T1000 (cell line): ENCODE measurements around the gene RAB11B.
"Not testable (repeated sequence)": the region's sequence is repeated elsewhere in the genome, so short reads cannot be mapped to it uniquely, and the experiment has no call there.

Source experiments
- DNase-seq: peaks from one replicate; lab custom pipeline; 2025; ENCODE audit warnings: mixed read lengths; lab: John Stamatoyannopoulos, UW

Gene RAB11B

DNA sequence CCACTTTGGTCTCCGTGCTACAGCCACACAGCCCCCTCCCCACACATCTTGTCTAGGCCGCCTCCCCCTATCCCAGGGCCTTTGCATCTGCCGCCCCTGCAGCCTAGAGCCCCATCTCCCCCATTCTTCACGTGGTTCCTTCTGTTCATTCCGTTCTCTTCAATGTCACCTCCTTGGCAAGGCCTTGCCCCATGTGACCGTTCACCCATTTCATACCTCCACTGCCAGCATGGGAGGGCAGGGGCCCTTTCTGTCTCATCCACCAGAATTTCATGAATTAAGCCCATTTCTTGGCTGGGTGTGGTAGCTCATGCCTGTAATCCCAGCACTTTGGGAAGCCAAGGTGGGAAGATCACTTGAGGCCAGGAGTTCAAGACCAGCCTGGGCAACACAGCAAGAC, 38.9 kb downstream of the RAB11B start:
- DNase-seq: no peak

- no peak for DNase-seq
These were observed 39.7 kb downstream of the RAB11B start for GRCh38 chr19:8429826-8430225.

GRCh38 chr19:8430650-8431049, 40.5 kb downstream of the RAB11B start:
- no peak for DNase-seq

DNA sequence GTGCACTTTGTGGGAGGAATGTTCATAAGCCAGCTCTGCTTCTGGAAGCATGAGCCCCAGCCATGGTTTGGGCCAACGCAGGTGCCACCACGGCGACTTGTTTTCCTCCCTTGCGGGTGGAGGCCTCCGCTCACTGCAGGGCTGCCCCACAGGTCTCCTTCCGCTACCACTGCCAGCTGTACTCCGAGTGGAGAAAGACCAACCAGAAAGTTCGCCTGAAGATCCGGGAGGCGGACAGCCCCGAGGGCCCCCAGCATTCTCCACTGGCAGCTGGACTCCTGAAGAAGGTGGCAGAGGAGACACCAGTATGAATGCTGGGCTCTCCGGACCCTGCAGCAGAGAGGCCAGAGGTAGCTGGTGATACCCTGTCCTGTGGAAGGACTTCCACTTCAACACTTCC, 48.1 kb downstream of the RAB11B start:
- DNase-seq: no peak

DNA sequence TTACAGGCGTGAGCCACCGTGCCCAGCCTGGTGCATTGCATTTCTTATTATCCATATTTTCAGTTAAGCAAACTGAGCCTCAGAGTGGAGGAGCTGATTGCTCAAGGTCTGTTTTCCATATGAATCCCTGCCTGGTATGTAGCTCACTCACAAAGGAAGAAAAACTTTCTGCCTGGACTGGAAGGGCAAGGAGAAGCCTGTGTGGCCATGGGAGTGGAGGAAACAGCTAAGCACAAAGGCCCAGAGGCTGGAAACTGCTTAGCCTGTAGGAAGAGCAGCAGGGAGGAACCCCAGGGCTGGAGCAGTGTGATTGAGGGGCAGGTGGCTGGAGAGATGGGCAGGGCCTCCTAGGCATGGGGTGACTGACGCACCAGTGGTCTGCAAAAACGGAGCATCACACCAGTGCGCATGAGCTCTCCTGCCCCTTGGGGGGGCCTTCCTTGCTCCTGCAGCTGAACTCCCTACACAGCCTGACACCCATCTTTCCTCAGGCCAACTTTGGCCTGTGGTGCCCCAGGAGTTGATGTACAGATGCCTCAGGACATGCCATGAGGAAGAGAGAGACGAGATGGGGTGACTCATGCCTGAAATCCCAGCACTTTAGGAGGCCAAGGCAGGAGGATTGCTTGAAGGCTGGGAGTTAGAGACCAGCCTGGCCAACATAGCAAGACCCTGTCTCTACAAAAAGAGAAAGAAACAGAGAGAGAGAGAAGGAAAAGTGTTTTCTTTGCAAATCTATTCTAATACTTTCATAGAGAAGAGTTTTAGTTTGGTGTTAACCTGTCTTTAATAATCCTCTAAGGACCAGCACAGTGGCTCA, 51.8 kb downstream of the RAB11B start:
- no peak for DNase-seq

DNA sequence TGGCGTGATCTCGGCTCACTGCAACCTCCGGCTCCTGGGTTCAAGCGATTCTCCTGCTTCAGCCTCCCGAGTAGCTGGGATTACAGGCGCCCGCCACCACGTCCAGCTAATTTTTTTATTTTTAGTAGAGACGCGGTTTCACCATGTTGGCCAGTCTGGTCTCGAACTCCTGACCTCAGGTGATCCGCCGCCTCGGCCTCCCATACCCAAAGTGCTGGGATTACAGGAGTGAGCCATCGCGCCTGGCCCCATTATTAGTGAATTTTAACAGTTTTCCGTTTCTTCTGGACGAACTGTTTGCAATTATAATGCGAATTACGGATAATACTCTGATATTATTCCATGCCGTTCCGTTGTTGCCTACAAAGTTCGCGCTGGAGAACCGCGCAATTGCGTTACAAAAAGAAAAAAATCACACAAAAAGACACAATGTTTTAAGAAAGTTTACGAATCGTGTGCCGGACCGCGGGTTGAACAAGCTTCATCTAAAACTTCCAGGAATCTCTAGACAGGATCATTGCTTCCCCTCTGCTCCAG, 54.0 kb downstream of the RAB11B start:
- not testable (repeated sequence) for DNase-seq

DNA sequence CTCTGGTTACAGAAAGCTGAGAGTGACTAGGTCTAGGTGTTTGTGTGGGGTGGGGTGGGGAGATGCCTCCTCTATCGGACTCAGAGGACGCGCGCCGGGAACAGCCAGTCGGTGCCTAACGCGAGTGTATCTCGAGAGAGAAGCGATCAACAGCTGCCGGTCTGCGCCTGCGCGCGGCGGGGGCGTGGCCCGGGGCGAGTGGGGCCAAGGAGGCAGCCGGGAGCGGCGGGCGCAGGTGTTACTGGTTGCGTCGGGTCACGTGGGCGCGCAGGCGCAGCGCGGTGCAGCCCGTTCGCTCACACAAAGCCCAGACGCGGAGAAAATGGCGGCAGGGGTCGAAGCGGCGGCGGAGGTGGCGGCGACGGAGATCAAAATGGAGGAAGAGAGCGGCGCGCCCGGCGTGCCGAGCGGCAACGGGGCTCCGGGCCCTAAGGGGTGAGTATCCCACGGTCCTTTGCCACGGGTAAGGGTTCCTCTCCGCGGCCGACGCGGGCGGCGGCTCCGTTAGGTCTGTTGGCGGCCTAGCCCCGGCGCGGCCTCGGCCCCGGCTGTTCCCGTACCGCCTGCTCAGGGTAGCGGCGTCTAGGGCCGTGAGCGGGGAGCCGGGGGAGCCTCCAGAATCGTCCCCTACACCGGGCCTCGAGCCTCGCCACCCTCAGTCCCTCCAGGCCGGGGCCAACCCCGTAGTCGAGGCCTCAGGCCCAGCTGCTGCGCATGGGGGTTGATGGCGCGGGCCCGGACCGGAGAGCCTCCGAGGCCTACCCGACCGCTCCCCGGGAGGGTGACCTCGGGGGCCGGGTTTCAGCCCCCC, 54.7 kb downstream of the RAB11B start, which contains the start of gene HNRNPM:
HNRNPM (plus strand) TSS at position 299 of the 811 bp plus-strand sequence; CDS start at position 323, 24 bp downstream.
- peak; percentile 99 for DNase-seq

GRCh38 chr19:8445488-8446001, 55.4 kb downstream of the RAB11B start:
- no peak for DNase-seq

DNA sequence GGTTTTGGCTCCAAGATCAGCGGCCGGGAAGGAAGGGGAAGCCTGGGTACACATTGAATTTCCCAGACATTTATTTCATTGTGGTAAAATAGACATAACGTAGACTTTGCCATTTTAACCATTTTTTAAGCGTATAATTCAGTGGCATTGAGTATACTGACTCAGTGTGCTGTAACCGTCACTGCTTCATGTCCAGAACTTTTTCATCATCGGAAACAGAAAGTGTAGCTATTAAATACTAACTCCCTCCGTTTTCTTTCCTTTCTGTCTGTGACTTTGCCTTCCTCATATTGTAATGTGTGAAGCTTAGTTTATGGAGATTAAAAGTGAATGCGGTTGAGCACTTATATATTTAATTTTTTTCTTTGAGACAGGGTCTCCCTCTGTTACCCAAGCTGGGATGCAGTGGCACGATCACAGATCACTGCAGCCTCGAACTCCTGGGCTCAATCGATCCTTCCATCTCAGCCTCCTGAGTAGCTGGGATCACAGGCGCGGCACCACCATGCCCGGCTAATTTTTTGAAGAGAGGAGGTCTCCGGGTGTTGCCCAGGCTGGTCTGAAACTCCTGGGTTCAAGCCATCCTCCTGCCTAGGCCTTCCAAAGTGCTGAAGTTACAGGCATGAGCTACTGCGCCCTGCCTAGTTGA, 56.0 kb downstream of the RAB11B start:
- no peak for DNase-seq

DNA sequence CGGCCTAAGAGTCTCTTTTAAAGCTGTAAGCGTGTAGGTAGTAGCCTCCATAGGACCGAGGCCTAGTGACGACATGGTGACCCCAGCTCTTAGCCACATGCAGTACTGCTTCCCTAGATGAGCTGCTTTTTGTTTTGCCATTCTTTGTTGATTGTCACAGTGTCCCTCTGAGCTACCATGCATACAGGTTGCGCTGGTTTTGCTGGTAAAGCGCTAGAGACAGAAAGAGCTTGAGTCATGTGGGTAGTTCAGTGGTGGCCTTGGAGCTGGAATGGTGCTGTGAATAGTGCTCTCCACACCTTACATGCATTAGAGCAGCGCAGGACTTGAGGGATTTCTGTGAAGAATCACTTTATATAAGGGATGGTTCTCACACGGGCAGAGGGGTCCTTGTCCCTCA, 59.7 kb downstream of the RAB11B start:
- DNase-seq: no peak

DNA sequence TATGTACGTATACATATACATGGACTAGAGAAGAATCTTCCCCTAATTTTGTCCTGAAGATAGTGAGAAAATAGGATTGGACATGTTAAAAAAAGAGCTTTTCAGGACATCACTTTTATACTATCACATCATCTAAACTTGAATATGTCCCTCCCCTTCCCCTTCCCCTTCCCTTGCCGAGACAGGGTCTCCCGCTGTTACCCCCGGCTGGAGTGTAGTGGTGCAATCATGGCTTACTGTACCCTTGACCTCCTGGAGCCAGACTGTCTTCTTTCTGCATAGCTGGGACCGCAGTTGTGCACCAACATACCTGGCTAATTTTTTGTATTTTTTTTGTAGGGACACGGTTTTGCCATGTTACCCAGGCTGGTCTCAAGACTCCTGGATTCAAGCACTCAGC, 61.2 kb downstream of the RAB11B start:
- no peak for DNase-seq

DNA sequence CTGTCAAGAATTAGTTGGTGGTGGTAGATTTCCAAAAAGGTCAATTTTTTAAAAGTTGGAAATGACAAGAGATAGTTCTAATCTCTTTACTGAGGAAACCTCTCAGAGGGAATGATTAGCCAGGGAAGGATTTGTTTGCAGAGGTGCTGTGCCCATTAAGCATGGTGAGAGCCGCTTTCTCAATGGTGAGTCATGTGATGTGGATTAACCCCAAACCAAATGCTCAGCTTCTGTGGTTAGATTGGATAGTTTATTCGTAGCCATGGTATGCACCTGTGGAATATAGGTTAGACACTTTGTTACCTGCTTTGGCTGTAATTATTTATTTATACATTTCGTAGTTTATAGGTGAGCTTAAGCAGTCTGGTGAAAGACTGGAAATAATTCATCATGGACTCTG, 61.7 kb downstream of the RAB11B start:
- no peak for DNase-seq

- no peak for DNase-seq
These were observed 62.4 kb downstream of the RAB11B start for GRCh38 chr19:8452446-8453123.

GRCh38 chr19:8453616-8454015, 63.5 kb downstream of the RAB11B start:
- no peak for DNase-seq
